ENCODE measurements around the gene YIPF5. TPM values are rescaled to one million over a fixed set of nuclear protein-coding genes. Genes with fewer than 3 reads are reported as not detected.

Gene YIPF5
- total RNA-seq, 4 donors from 2014 or later: 34.9 to 48.2 (median 41.5) TPM

GRCh38 chr5:144139586-144139985 is 30.9 kb downstream of the YIPF5 start:
- intact Hi-C loops (cut with DNase I): no loop called here
- no peak for TF ChIP-seq POLR2A (IDR thresholded peaks at IDR 0.05)
- TF ChIP-seq CTCF (IDR thresholded peaks at IDR 0.05): no peak
- H3K27me3 ChIP-seq: no peaks in the 10 kb centered on the region
- no peaks in the 10 kb centered on the region for H3K36me3 ChIP-seq
- WGBS, 2 donors: 73 to 82% methylated on average over 5 of the region's 5 CpGs
- no peak overlapping the region for H3K4me3 ChIP-seq (replicated peaks in 1 of 3)
- no peaks in the 10 kb centered on the region for H3K4me1 ChIP-seq
- H3K27ac ChIP-seq: no peak overlapping the region
- H3K9me3 ChIP-seq: no peaks in the 10 kb centered on the region
- no peak for DNase-seq

GRCh38 chr5:144135113-144135762 is 35.2 kb downstream of the YIPF5 start:
- no peaks in the 10 kb centered on the region for H3K27me3 ChIP-seq
- DNase-seq: no peak
- WGBS, 2 donors: 78 to 83% methylated on average over 3 of the region's 3 CpGs
- no peaks in the 10 kb centered on the region for H3K9me3 ChIP-seq
- H3K4me3 ChIP-seq (replicated peaks in 1 of 3): no peak overlapping the region
- intact Hi-C loops (cut with DNase I): no loop called here
- H3K27ac ChIP-seq: no peak overlapping the region
- no peak for TF ChIP-seq CTCF (IDR thresholded peaks at IDR 0.05)
- TF ChIP-seq POLR2A (IDR thresholded peaks at IDR 0.05): no peak
- H3K4me1 ChIP-seq: no peaks in the 10 kb centered on the region
- no peaks in the 10 kb centered on the region for H3K36me3 ChIP-seq

- 87 to 90% methylated on average over 2 of the region's 2 CpGs for WGBS, 2 donors
- Histone ChIP-seq H3K4me3 (replicated peaks in 1 of 3) (no peak overlapping the region), H3K4me1 (no peaks in the 10 kb centered on the region), H3K36me3 (no peaks in the 10 kb centered on the region), H3K27ac (no peak overlapping the region), H3K9me3 (no peaks in the 10 kb centered on the region), H3K27me3 (no peaks in the 10 kb centered on the region)
- TF ChIP-seq CTCF (IDR thresholded peaks at IDR 0.05) (no peak), POLR2A (IDR thresholded peaks at IDR 0.05) (no peak)
- intact Hi-C loops (cut with DNase I): no loop called here
- no peak for DNase-seq
Measured at GRCh38 chr5:144134194-144134826, 36.1 kb downstream of the YIPF5 start.

GRCh38 chr5:144133050-144133633 is 37.3 kb downstream of the YIPF5 start:
- H3K27me3 ChIP-seq: no peaks in the 10 kb centered on the region
- intact Hi-C loops (cut with DNase I): no loop called here
- no peak for DNase-seq
- H3K27ac ChIP-seq: no peak overlapping the region
- no peaks in the 10 kb centered on the region for H3K9me3 ChIP-seq
- H3K4me1 ChIP-seq: no peaks in the 10 kb centered on the region
- H3K4me3 ChIP-seq (replicated peaks in 1 of 3): no peak overlapping the region
- TF ChIP-seq POLR2A (IDR thresholded peaks at IDR 0.05) (no peak), CTCF (IDR thresholded peaks at IDR 0.05) (no peak)
- 96 to 99% methylated on average over 4 of the region's 4 CpGs for WGBS, 2 donors
- H3K36me3 ChIP-seq: no peaks in the 10 kb centered on the region

- 83 to 89% methylated on average over 4 of the region's 4 CpGs for WGBS, 2 donors
- H3K36me3 ChIP-seq: no peaks in the 10 kb centered on the region
- no peak overlapping the region for H3K4me3 ChIP-seq (replicated peaks in 1 of 3)
- DNase-seq: no peak
- H3K9me3 ChIP-seq: no peaks in the 10 kb centered on the region
- H3K27ac ChIP-seq: no peak overlapping the region
- H3K27me3 ChIP-seq: no peaks in the 10 kb centered on the region
- TF ChIP-seq POLR2A (IDR thresholded peaks at IDR 0.05) (no peak), CTCF (IDR thresholded peaks at IDR 0.05) (no peak)
- intact Hi-C loops (cut with DNase I): no loop called here
- no peaks in the 10 kb centered on the region for H3K4me1 ChIP-seq
Measured at GRCh38 chr5:144131261-144131660, 39.2 kb downstream of the YIPF5 start.

Data from thyroid gland (tissue), 4 donors.